NCI-H2107 treated with DMSO at 0.1 percent for 48 hours (cell line): ENCODE results near the gene NTN1.
"Not testable (repeated sequence)": the region's sequence is repeated elsewhere in the genome, so short reads cannot be mapped to it uniquely, and the experiment has no call there.

Experiments used
- DNase-seq: peaks from one replicate; lab custom pipeline; 2025; ENCODE audit not compliant: unreplicated experiment; lab: John Stamatoyannopoulos, UW

NTN1 gene

GRCh38 chr17:9241371-9241712 is 220.0 kb downstream of the NTN1 start:
- DNase-seq = no peak

- no peak for DNase-seq
Observed at GRCh38 chr17:9241774-9242496, 220.6 kb downstream of the NTN1 start.

GRCh38 chr17:9242497-9242881 is 221.2 kb downstream of the NTN1 start:
- DNase-seq = no peak

DNA sequence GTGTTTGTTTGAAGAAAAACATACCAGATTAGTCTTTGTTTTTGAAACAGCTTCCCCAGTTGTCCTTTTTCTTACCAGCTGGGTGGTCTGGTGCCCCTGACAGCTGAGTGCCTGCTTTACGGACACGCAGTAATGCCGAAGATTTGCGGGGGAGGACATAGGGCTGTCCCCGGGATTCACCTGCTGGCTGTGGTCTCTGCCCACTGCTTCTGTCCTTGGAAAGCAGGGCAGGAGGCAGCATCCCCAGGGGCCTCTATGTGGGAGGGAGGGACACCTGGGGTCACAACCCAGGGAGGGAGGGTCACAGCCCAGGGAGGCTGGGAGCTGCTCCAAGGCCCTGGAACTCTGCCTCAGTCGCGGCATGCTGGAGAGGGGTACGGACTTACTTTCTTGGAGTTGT is 221.7 kb downstream of the NTN1 start:
- DNase-seq = no peak

GRCh38 chr17:9244066-9245052 is 223.0 kb downstream of the NTN1 start:
- no peak for DNase-seq

GRCh38 chr17:9247401-9247938 is 226.2 kb downstream of the NTN1 start:
- DNase-seq = no peak

DNA sequence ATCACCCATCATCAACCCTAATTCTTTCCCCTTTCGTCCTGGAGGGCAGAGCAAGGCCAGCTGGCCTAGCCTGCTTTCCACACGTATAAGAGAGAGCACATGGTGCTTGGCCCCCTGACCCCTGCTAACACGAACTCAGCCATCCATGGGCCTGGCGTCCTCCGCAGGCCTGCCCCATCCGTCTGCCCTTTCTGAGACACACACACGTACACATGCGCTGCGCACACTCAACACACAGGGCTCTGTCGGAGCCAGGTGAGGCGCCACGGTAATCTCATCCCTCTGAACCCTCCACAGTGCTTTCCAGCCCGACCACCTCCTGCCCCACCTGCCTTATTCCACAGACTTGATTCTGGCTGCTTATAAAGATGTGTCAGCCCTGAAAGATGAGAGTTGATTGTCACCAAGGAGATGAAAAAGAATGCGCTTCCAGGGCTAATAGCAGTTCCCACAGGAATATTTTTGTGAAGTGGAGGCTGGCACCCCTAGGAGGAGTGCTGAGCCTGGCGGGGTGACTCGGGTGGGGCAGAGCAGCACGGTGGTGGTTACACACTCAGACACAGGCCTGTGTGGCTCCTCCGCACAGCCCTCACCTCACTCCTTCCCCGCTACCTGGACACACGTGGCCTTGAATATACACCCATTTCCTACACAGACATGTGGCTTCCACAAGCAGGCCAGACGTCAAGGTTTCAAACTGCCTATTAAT is 228.1 kb downstream of the NTN1 start:
- no peak for DNase-seq

GRCh38 chr17:9251273-9251672 is 230.0 kb downstream of the NTN1 start:
- DNase-seq = no peak

DNA sequence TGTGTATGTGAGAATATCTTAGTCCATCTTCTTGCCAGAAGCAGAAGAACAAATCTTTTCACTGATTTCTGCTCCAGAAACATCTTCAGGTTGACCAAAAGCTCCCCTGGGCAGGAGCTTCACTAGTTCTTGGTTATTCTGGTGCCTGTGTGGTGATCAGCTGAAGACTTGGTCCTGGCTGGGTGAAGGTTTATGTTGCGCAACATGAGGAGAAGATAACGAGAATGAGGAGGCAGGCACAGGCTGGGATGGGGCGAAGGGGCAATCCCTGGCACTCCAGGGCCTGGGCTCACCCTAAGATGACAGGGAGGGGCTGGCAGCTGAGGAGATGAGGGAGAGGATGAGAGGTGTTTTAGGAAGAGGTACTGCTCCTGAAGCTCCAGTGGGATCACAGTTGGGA is 232.0 kb downstream of the NTN1 start:
- no peak for DNase-seq

- no peak for DNase-seq
Observed at GRCh38 chr17:9254841-9255240, 233.5 kb downstream of the NTN1 start.

GRCh38 chr17:9255833-9256232 is 234.5 kb downstream of the NTN1 start:
- no peak for DNase-seq

DNA sequence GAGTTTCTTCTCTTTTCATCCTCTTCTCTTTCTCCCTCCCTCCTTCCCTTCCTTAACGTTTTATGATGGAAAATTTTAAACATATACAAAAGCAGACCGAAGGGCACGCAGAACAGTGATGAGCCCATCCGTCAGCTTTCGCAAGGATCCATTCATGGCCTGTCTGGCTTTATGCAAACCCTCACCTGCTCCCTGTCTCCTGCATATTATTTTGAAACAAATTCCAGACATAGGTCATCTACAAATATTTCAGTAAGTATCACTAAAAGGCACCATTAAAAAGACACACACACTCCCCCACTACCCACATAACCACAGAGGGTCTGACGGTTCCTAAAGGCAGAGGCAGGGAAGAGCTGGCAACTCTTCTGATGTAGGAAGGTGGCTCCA is 235.0 kb downstream of the NTN1 start:
- no peak for DNase-seq

DNA sequence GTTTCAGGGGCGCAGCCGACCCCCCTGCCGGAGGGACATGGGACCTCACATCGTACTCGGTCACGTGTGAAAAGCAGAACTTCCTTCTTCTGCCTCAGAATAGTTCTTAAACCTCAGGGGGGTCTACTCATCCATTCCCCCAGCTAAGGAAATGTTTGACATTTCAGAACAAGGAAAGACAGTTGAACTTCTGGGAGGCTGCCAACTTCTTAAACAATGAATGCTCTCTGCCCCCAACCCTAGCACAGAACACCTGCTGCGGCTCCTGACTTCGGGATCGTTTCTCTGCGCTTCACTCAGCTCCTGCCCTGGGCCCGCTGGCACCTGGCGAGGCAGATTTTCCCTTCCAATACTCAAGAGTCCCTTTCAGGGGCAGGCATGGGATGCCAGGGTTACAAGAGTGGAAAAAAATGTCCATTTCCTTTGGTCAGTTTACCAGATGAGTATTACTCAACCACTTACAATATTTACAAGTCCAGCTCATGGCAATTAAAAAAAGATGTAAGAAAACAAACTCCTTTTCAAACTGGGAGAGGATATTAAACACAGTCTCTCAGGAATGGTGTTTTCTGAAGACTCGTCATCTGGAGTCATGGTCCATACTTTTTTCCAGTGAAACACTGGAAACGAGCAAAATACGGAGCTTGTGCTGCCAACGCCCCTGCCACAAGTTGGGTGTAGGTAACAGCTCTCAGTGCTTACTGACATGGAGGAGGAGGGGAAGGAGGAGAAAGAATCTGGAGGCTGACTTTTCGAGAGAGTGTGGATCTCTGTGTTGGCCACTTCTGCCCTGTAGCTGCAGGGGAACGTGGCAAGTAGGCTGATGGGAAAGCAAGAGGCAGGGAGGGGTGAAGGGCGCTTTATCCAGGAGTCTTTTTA is 235.7 kb downstream of the NTN1 start:
- DNase-seq = no peak

GRCh38 chr17:9257630-9257965 is 236.3 kb downstream of the NTN1 start:
- DNase-seq = not testable (repeated sequence)

GRCh38 chr17:9258115-9259015 is 237.1 kb downstream of the NTN1 start:
- DNase-seq = no peak

GRCh38 chr17:9259419-9259818 is 238.1 kb downstream of the NTN1 start:
- no peak for DNase-seq

DNA sequence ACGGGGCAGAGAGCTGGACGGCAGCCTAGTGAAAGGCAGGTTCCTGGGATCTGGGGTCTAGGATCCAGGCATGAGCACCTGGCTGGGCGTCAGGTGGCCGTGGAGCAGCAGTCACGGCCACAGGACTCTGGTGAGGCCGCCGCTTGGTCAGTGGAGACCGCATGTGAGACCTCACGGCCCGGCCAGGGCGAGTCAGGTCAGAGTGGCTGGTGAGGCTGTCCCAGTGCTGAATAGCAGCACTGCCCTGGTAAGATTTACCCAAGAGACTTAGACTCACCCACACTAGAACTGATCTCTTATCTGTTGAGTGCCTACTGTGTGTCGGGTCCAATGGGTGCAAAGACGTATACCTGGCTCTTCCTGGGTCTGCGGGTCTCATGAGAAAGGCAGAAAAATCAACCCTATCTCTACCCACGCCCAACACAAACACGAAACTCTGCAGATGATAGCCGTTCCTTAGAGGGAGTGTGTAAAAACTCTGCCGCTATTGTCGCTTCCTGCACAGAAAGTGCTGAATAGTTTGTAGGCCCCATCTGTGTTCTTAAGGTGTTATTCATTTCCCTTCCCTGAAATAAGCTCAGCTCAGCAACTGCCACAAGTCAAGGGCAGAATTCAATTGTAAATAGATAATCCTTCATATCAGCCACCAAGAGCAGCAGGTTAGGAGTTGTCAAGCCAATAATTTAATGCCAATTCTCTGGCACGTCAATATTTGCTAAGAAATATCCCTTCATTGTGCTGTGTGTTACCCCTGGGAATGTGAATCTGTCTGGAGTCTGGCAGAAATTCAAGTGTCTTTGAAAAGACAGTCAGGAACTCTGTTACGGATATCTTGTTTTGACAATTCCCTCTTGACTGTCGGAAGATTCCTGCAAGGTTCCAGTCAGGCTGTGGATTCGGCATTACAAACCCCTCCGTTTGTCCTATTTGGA is 240.0 kb downstream of the NTN1 start:
- no peak for DNase-seq

- DNase-seq = no peak
Observed at GRCh38 chr17:9266031-9266680, 244.8 kb downstream of the NTN1 start.
